GM12891 (cell line): ENCODE data around the gene KCND2.
A peak's percentile ranks its signal among the peaks of the same experiment; 100 is the strongest.

Source experiments
- DNase-seq: peaks from one replicate; pipeline ENCODE4 v3.0.0; 2011; ENCODE audit warnings: low spot score; ENCODE audit not compliant: insufficient read length
- FAIRE-seq: peaks from 2 replicates; lab custom pipeline; 2011; peaks lifted over from hg19 to GRCh38; lab: Jason Lieb, UNC
- PAX5 ChIP-seq: IDR thresholded peaks from 2 replicates; pipeline ENCODE4 v1.6.1; 2011; ENCODE audit warnings: low read length, moderate library complexity, mild to moderate bottlenecking; ENCODE audit not compliant: insufficient read depth, severe bottlenecking
- POLR2A ChIP-seq: IDR thresholded peaks from 2 replicates; pipeline ENCODE4 v1.6.1; 2011; ENCODE audit warnings: low read depth, low read length, control low read depth
- POLR2AphosphoS5 ChIP-seq: IDR thresholded peaks from 2 replicates; pipeline ENCODE4 v1.6.1; 2011; ENCODE audit warnings: low read depth, low read length, control low read depth
- POU2F2 ChIP-seq: IDR thresholded peaks from 2 replicates; pipeline ENCODE4 v1.6.1; 2011; ENCODE audit warnings: low read depth, mild to moderate bottlenecking, control low read depth, low read length, moderate library complexity
- SPI1 ChIP-seq: IDR thresholded peaks from 2 replicates; pipeline ENCODE4 v1.6.1; 2011; ENCODE audit warnings: low read depth, low read length, control low read depth
- TAF1 ChIP-seq: IDR thresholded peaks from 2 replicates; pipeline ENCODE4 v1.6.1; 2011; ENCODE audit warnings: low read depth, low read length, control low read depth

Gene KCND2

DNA sequence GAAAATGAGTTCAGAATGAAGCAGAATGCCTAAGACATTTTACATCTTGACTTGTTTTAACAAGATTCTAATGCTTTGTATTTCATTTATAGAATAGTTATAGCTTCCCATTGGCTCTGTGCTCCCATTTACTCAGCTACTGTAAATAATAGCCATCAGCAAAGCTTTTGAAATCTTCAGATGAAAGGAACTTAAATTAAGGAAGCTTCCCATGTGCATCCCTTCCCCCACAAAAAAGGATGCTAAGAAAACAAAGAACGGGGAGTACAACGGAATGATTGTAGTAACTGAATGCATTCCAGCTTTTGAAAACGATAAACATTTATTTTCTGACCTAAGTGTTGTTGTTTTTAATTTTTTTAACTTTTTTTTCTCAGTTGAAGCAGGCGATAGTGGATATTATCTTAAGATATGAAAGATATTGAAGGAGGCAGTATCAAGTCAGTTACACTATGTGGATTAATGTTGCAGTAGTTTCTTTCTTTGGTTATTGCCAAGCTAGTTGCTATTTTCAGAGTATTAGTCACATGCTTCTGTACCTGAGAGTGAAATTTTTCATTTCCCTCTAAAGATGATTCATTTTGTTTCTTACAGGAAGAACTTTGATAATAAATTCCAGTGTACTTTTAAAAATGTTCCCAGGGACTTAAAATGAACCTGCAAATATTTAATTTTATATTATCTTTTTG lies 129.2 kb downstream of the KCND2 start:
- no peak for DNase-seq
- no peak for TF ChIP-seq TAF1
- peak; percentile 41; the same call in 1 of the 2 replicates for TF ChIP-seq POLR2A
- no peak for TF ChIP-seq POU2F2
- no peak for TF ChIP-seq POLR2AphosphoS5
- TF ChIP-seq SPI1 = peak; percentile 25; the same call in 1 of the 2 replicates
- no peak for TF ChIP-seq PAX5
- peak; percentile 74 for FAIRE-seq

DNA sequence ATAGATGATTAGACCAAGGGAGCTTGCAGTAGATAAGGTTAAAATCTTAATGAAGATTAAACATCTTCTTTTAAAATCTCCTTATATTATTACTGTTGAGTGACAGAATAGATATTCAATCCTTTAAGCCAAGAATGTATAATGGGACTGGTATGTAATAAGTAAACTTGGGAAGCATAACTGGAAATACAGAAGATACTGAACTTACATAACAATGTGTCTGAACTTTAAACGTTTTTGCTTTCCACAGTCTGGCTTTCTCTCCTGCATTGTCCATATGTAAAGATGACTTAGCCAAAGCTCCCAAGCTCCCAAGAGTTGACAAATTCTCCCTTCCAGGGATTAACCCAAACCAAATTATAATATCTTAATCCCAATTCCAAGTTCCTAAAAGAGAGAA lies 129.8 kb downstream of the KCND2 start:
- peak; percentile 28 for FAIRE-seq
- TF ChIP-seq POU2F2 = no peak
- TF ChIP-seq PAX5 = no peak
- no peak for TF ChIP-seq POLR2A
- TF ChIP-seq SPI1 = no peak
- no peak for TF ChIP-seq TAF1
- TF ChIP-seq POLR2AphosphoS5 = no peak

DNA sequence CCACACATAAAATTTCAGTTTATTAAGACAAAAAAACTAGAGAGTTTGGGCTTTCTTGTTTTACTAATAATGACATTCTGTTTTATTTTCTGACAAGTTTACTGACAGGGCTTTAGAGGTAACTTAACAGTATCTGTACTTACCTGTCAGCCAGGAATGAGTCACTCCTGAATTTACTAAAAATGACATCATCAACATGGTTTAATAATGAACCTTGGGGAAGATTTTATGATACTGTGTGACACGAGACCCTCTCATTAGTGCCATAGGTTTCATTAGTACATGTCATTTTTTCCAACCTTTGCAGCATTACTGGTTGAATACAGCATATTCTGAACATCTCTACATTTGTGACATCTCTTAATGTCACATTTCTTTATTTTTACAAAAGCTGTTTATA lies 131.1 kb downstream of the KCND2 start:
- no peak for DNase-seq
- FAIRE-seq = peak; percentile 50
- TF ChIP-seq TAF1 (no peak), POLR2A (0 out of 2 replicates have a peak, but pooled peaks have one; percentile 36), POLR2AphosphoS5 (peak; percentile 22; the same call in 1 of the 2 replicates), PAX5 (no peak), SPI1 (no peak), POU2F2 (no peak)

More for the DNA sequence above, 129.8 kb downstream of the KCND2 start:
- no peak for DNase-seq

DNA sequence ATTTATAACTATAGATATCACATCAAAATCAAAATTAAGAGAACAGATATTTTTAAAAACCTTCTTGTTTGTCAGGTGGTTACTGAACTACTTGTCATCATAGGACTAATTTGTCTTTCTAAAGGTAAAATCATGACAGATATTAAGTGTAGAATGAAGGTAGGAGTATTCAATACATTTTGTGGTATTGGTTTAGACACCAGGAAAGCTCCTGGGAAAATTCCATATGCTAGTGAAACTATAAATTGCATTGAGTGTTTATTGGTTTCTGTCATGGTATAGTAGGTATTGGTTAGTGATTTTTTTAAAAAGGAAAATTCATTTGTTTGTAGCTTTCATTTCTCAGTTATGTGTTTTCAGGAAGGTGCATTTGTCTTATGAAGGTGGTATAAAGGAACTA lies 132.7 kb downstream of the KCND2 start:
- no peak for TF ChIP-seq TAF1
- no peak for TF ChIP-seq PAX5
- no peak for TF ChIP-seq SPI1
- no peak for TF ChIP-seq POLR2AphosphoS5
- TF ChIP-seq POU2F2 = no peak
- no peak for TF ChIP-seq POLR2A
- FAIRE-seq (no peak), DNase-seq (no peak)

DNA sequence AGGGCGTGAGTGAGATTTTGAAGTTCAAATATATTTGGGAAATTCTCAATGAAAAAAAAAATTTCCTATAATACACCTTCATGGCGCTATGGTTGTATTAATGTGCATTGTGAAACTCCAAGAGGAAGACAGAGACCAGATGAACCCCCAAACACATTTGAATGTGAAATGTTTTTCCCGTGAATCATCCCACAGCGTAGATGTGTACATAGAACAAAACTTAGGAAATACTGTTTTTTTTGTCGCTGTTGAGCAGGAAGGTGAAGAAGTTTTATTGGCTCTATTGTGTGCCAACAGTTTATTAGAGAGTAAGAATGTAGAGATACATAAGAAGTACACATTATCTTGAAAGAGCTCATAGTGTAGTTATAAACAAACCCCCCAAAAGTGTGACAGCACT lies 134.0 kb downstream of the KCND2 start:
- DNase-seq (no peak), FAIRE-seq (peak; percentile 26)
- 0 out of 2 replicates have a peak, but pooled peaks have one; percentile 55 for TF ChIP-seq POLR2A
- TF ChIP-seq POU2F2 = no peak
- TF ChIP-seq PAX5 = no peak
- TF ChIP-seq SPI1 = no peak

DNA sequence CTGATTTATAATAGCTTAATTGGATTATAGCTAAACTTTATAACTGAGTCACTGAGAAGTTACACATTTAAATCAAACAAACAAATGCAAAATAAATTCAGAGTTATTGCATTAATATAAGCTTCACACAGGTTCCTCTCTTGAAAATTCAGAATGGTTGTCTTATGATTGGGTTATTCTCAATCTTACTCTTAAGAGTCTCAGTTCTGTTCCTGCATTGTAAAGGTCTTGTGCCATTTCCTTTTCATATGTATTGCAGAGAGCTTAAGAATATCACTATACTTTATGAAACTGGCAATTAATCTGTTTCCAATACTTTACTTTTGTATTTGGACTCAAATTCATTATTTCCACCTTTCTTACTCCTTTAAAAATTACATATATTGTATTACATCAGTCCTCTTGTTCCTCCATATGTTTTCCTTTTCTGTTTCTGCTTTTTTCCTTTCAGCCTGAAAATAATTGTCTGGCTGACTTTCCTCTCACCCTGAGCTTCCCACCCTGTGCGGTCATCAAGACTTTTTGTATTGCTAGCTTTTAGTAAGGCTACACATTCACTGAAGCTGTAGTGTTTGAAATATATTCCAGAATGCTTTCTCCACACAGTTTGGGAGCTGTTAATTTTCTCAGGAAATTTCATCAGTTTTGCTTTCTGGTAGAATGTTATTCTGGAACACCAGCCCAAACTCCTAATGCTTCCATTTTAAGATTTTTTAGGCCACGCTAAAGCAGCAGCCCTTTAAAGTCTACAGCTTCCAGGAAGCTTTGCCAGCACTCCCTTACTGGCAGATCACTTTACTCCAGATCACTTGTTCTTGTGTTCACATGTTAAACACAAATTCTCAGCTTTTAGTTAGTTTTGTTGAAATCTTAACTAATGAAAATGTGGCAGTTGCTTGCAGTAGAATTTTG lies 139.4 kb downstream of the KCND2 start:
- DNase-seq = no peak
- TF ChIP-seq POLR2A (no peak), SPI1 (peak; percentile 73)
- FAIRE-seq = peak; percentile 54

DNA sequence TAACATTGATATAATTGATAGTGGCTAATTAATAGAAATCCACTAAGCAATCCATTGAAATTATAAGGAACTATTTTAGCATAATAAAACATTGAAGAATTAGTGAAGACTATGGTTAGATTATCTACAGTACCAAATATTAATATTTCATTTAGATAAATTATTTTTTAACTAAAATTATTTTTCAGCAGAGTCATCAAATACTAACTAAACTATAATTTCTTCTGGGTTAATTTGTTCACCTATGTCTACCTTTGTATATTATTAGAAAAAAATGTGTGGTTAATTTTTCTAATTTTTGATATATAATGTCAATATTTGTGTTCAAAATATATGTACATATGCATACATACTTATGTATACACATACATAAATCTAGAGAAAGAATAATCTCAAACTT lies 140.2 kb downstream of the KCND2 start:
- FAIRE-seq (no peak), DNase-seq (no peak)
- no peak for TF ChIP-seq POLR2A
- no peak for TF ChIP-seq SPI1
- no peak for TF ChIP-seq POU2F2
- no peak for TF ChIP-seq PAX5
- no peak for TF ChIP-seq TAF1
- TF ChIP-seq POLR2AphosphoS5 = no peak

DNA sequence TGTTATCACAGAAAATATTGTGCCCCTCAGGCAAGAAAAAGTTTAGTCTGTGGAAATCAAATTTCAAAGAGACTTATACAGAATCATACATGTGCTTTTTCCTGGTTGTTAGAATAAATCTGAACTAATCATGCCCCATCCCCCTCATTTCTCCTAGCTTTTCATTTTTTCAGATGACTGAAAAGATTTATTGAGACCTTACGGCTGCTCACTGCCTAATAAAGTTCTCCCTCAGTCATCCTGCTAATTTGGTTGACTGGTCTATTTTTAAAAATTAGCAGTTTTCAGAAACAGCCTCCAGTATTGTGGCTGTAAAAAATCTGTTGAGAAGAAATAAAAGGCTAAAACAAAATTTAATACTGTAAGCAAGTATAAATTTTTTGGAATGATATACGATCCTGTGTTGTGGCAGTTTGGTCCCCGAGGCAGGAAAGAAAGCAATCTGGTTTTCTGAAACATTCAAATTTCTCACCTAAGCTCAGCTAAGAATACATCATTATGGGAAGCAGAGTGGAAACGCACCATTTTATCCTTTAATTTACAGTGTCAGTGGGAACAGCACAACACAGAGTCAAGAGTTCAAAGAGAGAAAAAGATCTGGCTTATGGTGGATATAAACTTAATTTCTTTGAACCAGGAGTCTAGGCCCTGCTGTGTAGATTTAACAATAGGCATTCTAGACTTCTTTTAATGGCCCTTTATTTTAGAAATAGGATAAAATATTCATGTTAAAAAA lies 144.4 kb downstream of the KCND2 start:
- FAIRE-seq = no peak
- TF ChIP-seq POLR2AphosphoS5 = no peak
- TF ChIP-seq PAX5 = no peak
- no peak for TF ChIP-seq TAF1
- no peak for TF ChIP-seq POLR2A
- no peak for TF ChIP-seq SPI1
- no peak for TF ChIP-seq POU2F2
- no peak for DNase-seq

DNA sequence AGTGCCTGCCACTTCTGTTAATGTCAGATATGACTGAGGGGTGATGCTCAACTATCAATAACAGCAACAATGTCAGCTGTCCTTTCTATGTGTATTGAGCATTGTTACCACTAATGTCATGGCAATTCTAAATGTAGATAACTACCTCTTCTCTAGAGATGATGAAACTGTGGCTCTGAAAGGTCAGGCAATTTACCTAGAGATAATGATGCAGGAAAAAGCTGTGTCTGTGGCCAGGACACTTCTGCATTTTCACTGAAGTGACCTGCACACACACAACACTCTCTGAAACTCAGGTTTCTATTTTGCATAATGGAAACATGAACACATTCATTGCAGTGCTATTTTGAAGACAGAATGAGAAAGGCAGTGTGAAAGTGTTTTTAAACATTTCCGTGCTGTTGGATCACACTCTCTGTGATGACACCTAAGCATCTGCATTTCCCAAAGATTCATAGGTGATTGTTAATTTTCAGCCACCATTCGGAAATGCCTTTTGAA lies 148.2 kb downstream of the KCND2 start:
- FAIRE-seq (peak; percentile 98), DNase-seq (no peak)
- TF ChIP-seq SPI1 (peak; percentile 97), TAF1 (no peak), PAX5 (no peak), POLR2A (0 out of 2 replicates have a peak, but pooled peaks have one; percentile 25), POU2F2 (peak; percentile 97)
